Skeletal muscle satellite cell (primary cell): ENCODE data around the gene DSG2.
"Not testable (repeated sequence)": the region's sequence is repeated elsewhere in the genome, so short reads cannot be mapped to it uniquely, and the experiment has no call there.

ENCODE experiments used
- H3K27me3 ChIP-seq: 2 replicates; pipeline ENCODE4 v1.7.0; 2013; ENCODE audit warnings: low read length; ENCODE audit not compliant: control insufficient read depth, insufficient read depth
- H3K36me3 ChIP-seq: 2 replicates; pipeline ENCODE4 v1.7.0; 2013; ENCODE audit warnings: mild to moderate bottlenecking, control low read depth, low read length; ENCODE audit not compliant: insufficient read depth
- H3K4me1 ChIP-seq: 2 replicates; pipeline ENCODE4 v1.7.0; 2013; ENCODE audit warnings: low read length; ENCODE audit not compliant: control insufficient read depth, insufficient read depth
- H3K4me2 ChIP-seq: 2 replicates; pipeline ENCODE4 v1.7.0; 2013; ENCODE audit warnings: mild to moderate bottlenecking, low read length
- H3K4me3 ChIP-seq: 2 replicates; pipeline ENCODE4 v1.7.0; 2013; ENCODE audit warnings: low read length
- H3K9ac ChIP-seq: 2 replicates; pipeline ENCODE4 v1.7.0; 2013; ENCODE audit warnings: mild to moderate bottlenecking, low read depth, low read length, moderate library complexity
- H3K9me3 ChIP-seq: replicated peaks from 2 replicates; pipeline ENCODE4 v1.7.0; 2013; ENCODE audit warnings: mild to moderate bottlenecking, control low read depth, low read length

Gene DSG2

GRCh38 chr18:31503011-31503410 is 5.0 kb downstream of the DSG2 start:
- Histone ChIP-seq H3K36me3 (no peaks in the 10 kb centered on the region), H3K4me3 (no peak overlapping the region), H3K27me3 (peaks cover 12% of the 10 kb centered on the region), H3K4me2 (no peak overlapping the region), H3K9me3 (no peaks in the 10 kb centered on the region), H3K4me1 (peaks cover 3% of the 10 kb centered on the region), H3K9ac (no peak overlapping the region)

- Histone ChIP-seq H3K9me3 (no peaks in the 10 kb centered on the region), H3K4me3 (no peak overlapping the region), H3K9ac (no peak overlapping the region), H3K4me1 (no peaks in the 10 kb centered on the region), H3K36me3 (no peaks in the 10 kb centered on the region), H3K4me2 (no peak overlapping the region), H3K27me3 (peaks cover under 1% of the 10 kb centered on the region)
Measured at GRCh38 chr18:31504455-31505147, 6.6 kb downstream of the DSG2 start.

DNA sequence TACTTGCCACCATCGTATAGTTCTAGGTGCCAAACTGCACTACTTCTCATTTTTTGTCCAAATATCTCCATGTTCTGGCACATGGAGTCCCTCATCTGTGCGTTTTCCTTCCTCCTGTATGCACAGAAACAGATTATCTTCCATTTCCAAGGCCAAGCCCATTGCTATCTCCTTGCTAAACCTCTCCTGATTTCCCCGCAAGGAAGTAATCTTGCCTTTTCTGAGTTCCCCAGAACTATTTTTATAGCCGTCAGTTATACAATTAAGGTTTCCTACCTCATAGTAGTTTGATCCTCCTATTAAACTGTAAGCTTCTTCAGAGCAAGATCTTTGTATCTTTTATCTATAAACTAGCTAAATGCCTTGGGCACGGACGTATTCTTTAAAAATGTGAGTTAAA is 7.2 kb downstream of the DSG2 start:
- no peaks in the 10 kb centered on the region for H3K36me3 ChIP-seq
- no peaks in the 10 kb centered on the region for H3K9me3 ChIP-seq
- H3K27me3 ChIP-seq: no peaks in the 10 kb centered on the region
- H3K4me3 ChIP-seq: no peak overlapping the region
- no peak overlapping the region for H3K4me2 ChIP-seq
- no peaks in the 10 kb centered on the region for H3K4me1 ChIP-seq
- H3K9ac ChIP-seq: no peak overlapping the region

DNA sequence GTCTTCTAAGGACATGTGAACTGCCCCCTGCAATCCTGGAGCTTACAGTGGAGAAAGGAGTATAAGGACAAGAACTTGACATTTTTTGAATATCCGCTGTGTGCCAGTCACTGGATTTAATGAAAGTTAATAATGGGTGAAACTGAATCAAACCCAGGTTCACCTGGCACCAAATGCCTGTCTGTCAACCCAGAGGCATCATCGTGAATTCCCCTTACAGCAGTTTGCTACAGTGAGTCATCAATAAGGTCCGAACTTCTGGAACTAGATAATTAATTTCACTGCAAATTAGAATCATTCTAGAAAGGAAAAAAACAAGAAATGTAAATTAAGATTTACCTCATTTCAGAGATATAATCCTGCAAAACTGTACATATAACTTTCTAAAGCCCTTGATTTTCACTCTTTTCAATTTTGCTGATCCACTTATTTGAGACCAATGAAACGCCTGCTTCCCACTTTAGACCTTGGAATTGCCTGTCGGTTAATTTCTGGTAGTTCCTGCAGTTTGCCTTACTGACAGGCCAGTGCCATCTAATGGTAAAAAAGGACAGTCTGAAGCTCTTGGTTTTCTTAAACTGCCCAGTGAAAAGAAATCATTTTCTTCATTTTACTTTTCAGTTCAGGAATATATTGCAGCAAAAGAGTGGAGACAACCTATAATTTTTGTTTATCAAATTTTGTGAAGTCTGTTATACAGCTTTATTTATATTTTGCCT is 8.2 kb downstream of the DSG2 start:
- Histone ChIP-seq H3K4me2 (no peak overlapping the region), H3K4me1 (no peaks in the 10 kb centered on the region), H3K27me3 (no peaks in the 10 kb centered on the region), H3K9me3 (no peaks in the 10 kb centered on the region), H3K4me3 (no peak overlapping the region), H3K9ac (no peak overlapping the region), H3K36me3 (no peaks in the 10 kb centered on the region)

DNA sequence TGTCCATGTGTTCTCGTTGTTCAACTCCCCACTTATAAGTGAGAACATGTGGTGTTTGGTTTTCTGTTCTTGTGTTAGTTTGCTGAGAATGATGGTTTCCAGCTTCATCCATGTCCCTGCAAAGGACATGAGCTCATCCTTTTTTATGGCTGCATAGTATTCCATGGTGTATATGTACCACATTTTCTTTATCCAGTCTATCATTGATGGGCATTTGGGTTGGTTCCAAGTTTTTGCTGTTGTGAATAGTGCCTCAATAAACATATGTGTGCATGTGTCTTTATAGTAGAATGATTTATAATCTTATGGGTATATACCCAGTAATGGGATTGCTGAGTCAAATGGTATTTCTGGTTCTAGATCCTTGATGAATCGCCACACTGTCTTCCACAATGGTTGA is 9.1 kb downstream of the DSG2 start:
- H3K4me1 ChIP-seq, H3K36me3 ChIP-seq, H3K9ac ChIP-seq, H3K4me2 ChIP-seq, H3K4me3 ChIP-seq, H3K9me3 ChIP-seq, H3K27me3 ChIP-seq: not testable (repeated sequence)

GRCh38 chr18:31508781-31509180 is 10.8 kb downstream of the DSG2 start:
- H3K4me3 ChIP-seq: no peak overlapping the region
- no peaks in the 10 kb centered on the region for H3K27me3 ChIP-seq
- no peak overlapping the region for H3K9ac ChIP-seq
- H3K9me3 ChIP-seq: no peaks in the 10 kb centered on the region
- H3K36me3 ChIP-seq: no peaks in the 10 kb centered on the region
- H3K4me1 ChIP-seq: no peaks in the 10 kb centered on the region
- no peak overlapping the region for H3K4me2 ChIP-seq

DNA sequence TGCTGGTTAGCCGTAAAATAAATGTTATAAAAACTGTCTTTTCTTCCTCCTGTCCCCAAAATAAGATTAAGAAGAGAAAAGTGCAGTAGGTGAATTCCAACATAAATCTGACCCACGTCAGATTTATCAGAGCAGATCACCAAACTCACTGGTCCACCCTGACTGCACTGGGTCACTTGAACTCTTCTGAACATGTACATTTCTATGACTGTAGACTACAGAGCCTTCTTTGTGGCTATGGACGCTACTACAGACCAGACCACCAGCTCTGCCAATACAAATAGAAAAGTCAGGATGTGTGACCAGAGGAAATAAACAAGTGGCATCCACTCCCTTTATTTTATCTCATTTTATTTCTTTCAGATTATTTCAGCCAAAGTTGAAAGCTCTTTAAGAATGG is 11.6 kb downstream of the DSG2 start:
- no peaks in the 10 kb centered on the region for H3K4me1 ChIP-seq

GRCh38 chr18:31510319-31510718 is 12.3 kb downstream of the DSG2 start:
- Histone ChIP-seq H3K4me2 (no peak overlapping the region), H3K4me3 (no peak overlapping the region), H3K9me3 (no peaks in the 10 kb centered on the region), H3K4me1 (no peaks in the 10 kb centered on the region), H3K36me3 (no peaks in the 10 kb centered on the region), H3K27me3 (no peaks in the 10 kb centered on the region), H3K9ac (no peak overlapping the region)

More for the DNA sequence above, 11.6 kb downstream of the DSG2 start:
- Histone ChIP-seq H3K9me3 (no peaks in the 10 kb centered on the region), H3K4me3 (no peak overlapping the region), H3K9ac (no peak overlapping the region), H3K4me2 (no peak overlapping the region), H3K27me3 (no peaks in the 10 kb centered on the region), H3K36me3 (no peaks in the 10 kb centered on the region)

DNA sequence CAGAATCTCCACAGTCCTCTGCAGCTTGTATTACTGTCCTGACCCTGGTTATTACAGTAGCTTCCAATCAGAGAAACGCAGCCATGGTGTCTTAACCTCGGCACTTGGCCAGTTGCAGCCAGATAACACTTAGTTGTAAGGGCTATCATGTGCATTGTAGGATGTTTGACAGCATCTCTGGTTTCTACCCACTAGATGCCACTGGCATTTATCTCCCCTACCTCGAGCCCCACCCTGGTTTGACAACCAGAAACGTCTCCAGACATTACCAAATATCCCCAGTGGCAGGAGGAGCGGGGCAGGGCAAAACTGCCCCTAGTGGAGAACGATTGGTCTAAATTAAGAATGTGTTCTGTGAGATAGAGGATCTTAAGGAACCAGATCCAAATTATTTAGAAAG is 13.1 kb downstream of the DSG2 start:
- Histone ChIP-seq H3K27me3 (no peaks in the 10 kb centered on the region), H3K36me3 (no peaks in the 10 kb centered on the region), H3K4me2 (no peak overlapping the region), H3K9me3 (no peaks in the 10 kb centered on the region), H3K4me1 (no peaks in the 10 kb centered on the region), H3K9ac (no peak overlapping the region), H3K4me3 (no peak overlapping the region)

- Histone ChIP-seq H3K9me3 (no peaks in the 10 kb centered on the region), H3K4me1 (no peaks in the 10 kb centered on the region), H3K9ac (no peak overlapping the region), H3K4me3 (no peak overlapping the region), H3K4me2 (no peak overlapping the region), H3K27me3 (no peaks in the 10 kb centered on the region), H3K36me3 (no peaks in the 10 kb centered on the region)
Measured at GRCh38 chr18:31512203-31512764, 14.3 kb downstream of the DSG2 start.

DNA sequence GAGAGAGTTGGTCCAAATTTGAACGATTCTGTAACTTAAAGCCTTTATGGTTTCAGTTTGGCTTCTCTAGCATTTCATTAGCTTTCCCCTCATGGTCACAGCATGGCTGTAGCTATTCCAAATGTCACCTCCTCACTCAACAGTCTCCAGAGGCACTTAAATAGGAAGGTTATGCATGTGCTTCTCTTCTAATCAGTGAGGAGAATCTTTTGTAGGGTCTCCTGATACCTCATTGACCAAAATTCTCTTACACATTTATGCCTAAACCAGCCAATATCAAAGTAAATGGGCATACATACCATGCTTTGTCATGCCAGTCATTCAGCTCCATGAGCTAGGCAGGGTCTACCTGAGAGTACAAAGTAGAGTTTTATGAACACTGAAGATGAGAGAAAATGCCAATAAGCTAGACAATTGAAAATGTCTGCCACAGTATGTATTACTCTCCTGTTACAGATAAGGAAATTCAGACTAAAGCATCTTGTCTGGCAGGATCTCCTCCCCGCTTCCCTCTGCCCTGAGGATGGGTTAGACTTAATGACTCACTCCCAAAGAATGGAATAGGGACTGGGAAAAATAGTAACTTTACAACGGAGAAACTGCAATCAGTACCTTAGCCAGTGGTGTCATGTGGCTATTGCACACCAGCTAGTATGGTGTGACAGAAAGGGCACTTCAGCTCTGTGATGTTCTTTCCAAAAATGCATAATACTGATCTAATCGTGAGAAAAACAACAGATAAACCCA is 15.4 kb downstream of the DSG2 start:
- Histone ChIP-seq H3K4me2 (no peak overlapping the region), H3K36me3 (no peaks in the 10 kb centered on the region), H3K9me3 (no peaks in the 10 kb centered on the region), H3K4me1 (no peaks in the 10 kb centered on the region), H3K9ac (no peak overlapping the region), H3K4me3 (no peak overlapping the region), H3K27me3 (no peaks in the 10 kb centered on the region)
